OCI-LY3 (cell line): Measurements from ENCODE around the gene HACD1.

Experiments
- H2AFZ ChIP-seq: fragments of 200-600, 300-600 bp; shearing (Covaris generic); 2 replicates; pipeline ENCODE4 v1.6.0; 2014; ENCODE audit warnings: antibody characterized with exemption, low read depth, low read length
- H3K27ac ChIP-seq: fragments of 200-600, 300-600 bp; sonication (generic); 2 replicates; pipeline ENCODE4 v1.5.1; 2014; ENCODE audit warnings: mild to moderate bottlenecking, low read length, moderate library complexity, mixed read lengths
- H3K27me3 ChIP-seq: fragments of 200-600, 300-600 bp; sonication (generic); 2 replicates; pipeline ENCODE4 v1.6.1; 2014; ENCODE audit warnings: low read depth, low read length, mixed read lengths
- H3K36me3 ChIP-seq: fragments of 200-600, 300-600 bp; sonication (generic); replicated peaks from 2 replicates; pipeline ENCODE3; 2014; ENCODE audit warnings: low read depth, low read length, mixed read lengths
- H3K4me1 ChIP-seq: fragments of 300-600, 200-600 bp; sonication (generic); 2 replicates; pipeline ENCODE4 v1.6.1; 2014; ENCODE audit warnings: low read length, mixed read lengths
- H3K4me2 ChIP-seq: fragments of 200-600, 300-600 bp; sonication (generic); 2 replicates; pipeline ENCODE4 v1.6.1; 2014; ENCODE audit warnings: low read length, mixed read lengths
- H3K4me3 ChIP-seq: fragments of 300-600, 200-600 bp; sonication (generic); 2 replicates; pipeline ENCODE4 v1.5.1; 2014; ENCODE audit warnings: antibody characterized with exemption, mild to moderate bottlenecking, low read length, moderate library complexity
- H3K79me2 ChIP-seq: fragments of 300-600, 200-600 bp; shearing (Covaris generic); 2 replicates; pipeline ENCODE4 v1.6.1; 2014; ENCODE audit warnings: mild to moderate bottlenecking, low read length, mixed read lengths
- H3K9ac ChIP-seq: fragments of 300-600, 200-600 bp; shearing (Covaris generic); 2 replicates; pipeline ENCODE4 v1.6.0; 2014; ENCODE audit warnings: mild to moderate bottlenecking, low read length, moderate library complexity
- H3K9me3 ChIP-seq: fragments of 200-600, 300-600 bp; shearing (Covaris generic); 2 replicates; pipeline ENCODE4 v1.6.1; 2014; ENCODE audit warnings: low read length, mixed read lengths; ENCODE audit not compliant: insufficient read depth
- H4K20me1 ChIP-seq: fragments of 200-600, 300-600 bp; sonication (generic); 2 replicates; pipeline ENCODE4 v1.6.1; 2016; ENCODE audit warnings: low read length, mixed read lengths; ENCODE audit not compliant: insufficient read depth
- EZH2phosphoT487 ChIP-seq: fragments of 200-600 bp; shearing (Covaris generic); IDR thresholded peaks from 2 replicates; pipeline ENCODE4 v1.6.1; 2018; ENCODE audit warnings: antibody characterized with exemption, mixed run types, low read depth
- TF ChIP-seq, protein P1 (sequence below): fragments of 200-600, 300-600 bp; sonication (generic); IDR thresholded peaks from 2 replicates; pipeline ENCODE4 v1.5.1; 2014; ENCODE audit warnings: antibody characterized with exemption, low read length, low read depth

The HACD1 gene

DNA sequence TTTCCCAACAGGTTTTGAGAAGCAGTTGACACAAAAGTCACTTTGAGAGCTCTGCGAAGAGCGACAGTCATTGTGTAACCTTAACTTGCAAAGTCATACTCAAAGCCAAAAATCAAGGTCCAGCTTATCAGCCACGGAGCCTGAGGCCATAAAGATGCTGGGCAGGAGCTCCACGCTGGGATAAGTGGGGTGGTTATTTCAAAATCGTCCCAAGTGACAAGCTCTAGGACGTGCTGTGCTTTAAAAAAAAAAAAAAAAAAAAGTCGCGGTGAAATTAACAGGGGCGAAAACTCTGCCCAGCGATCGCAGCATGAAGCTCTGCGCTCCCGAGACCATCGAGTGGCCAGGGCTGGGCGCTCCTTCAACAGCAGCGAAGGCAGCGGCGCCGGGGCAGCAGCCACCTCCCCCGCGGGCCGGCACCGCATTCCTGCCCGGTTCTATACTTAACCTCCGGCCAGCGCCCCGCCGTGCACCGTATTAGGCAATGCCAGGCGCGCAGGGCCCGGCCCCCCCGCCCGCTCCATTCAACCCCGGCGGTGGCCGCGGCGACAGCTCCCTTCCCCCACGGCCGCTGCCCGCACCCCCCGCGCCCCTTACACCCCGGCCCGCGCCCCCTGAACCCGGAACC is 657 bp downstream of the HACD1 start:
- H3K9me3 ChIP-seq = no peaks in the 10 kb centered on the region
- no peaks in the 10 kb centered on the region for H3K79me2 ChIP-seq
- H3K4me3 ChIP-seq = peak overlapping the region; percentile 76
- H3K36me3 ChIP-seq = no peaks in the 10 kb centered on the region
- no peak for TF ChIP-seq EZH2phosphoT487
- TF ChIP-seq, protein P1, sequence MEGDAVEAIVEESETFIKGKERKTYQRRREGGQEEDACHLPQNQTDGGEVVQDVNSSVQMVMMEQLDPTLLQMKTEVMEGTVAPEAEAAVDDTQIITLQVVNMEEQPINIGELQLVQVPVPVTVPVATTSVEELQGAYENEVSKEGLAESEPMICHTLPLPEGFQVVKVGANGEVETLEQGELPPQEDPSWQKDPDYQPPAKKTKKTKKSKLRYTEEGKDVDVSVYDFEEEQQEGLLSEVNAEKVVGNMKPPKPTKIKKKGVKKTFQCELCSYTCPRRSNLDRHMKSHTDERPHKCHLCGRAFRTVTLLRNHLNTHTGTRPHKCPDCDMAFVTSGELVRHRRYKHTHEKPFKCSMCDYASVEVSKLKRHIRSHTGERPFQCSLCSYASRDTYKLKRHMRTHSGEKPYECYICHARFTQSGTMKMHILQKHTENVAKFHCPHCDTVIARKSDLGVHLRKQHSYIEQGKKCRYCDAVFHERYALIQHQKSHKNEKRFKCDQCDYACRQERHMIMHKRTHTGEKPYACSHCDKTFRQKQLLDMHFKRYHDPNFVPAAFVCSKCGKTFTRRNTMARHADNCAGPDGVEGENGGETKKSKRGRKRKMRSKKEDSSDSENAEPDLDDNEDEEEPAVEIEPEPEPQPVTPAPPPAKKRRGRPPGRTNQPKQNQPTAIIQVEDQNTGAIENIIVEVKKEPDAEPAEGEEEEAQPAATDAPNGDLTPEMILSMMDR = no peak
- peaks cover 8% of the 10 kb centered on the region; the same call in 1 of the 2 replicates for H3K27me3 ChIP-seq
- peak overlapping the region; percentile 35; the same call in 1 of the 2 replicates for H2AFZ ChIP-seq
- no peak overlapping the region for H3K27ac ChIP-seq
- H3K4me2 ChIP-seq = peak overlapping the region; percentile 81
- H3K4me1 ChIP-seq = 0 out of 2 replicates have a peak, but pooled peaks cover 3% of the 10 kb centered on the region
- H4K20me1 ChIP-seq = no peaks in the 10 kb centered on the region
- H3K9ac ChIP-seq = peak overlapping the region; percentile 63

DNA sequence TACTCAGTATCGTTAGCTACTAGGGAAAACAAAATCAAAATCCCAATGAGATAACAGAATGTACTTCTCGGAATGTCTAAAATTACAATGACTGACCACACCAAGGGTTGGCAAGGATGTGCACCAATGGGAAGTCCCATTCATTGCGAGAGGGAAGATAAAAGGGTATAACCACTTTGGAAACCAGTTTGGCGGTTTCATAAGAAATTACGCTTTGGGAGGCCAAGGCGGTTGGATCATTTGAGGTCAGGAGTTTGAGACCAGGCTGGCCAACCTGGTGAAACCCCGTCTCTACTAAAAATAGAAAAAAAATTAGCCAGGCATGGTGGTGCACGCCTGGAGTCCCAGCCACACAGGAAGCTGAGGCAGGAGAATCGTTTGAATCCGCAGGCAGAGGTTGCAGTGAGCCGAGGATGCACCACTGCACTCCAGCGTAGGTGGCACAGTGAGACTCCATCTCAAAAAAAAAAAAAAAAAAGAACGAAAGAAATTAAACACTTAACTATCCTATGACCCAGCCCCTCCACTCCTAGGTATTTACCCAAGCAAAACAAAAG is 7.6 kb downstream of the HACD1 start:
- no peaks in the 10 kb centered on the region for H3K27me3 ChIP-seq
- no peak overlapping the region for H3K9ac ChIP-seq
- H3K4me3 ChIP-seq = no peak overlapping the region
- peaks cover 6% of the 10 kb centered on the region; the same call in 1 of the 2 replicates for H3K4me1 ChIP-seq
- H3K79me2 ChIP-seq = no peaks in the 10 kb centered on the region
- H2AFZ ChIP-seq = no peak overlapping the region
- H3K9me3 ChIP-seq = no peaks in the 10 kb centered on the region
- no peak overlapping the region for H3K4me2 ChIP-seq
- no peak overlapping the region for H3K27ac ChIP-seq
- TF ChIP-seq, protein P1 = no peak
- TF ChIP-seq EZH2phosphoT487 = no peak
- no peaks in the 10 kb centered on the region for H3K36me3 ChIP-seq
- no peaks in the 10 kb centered on the region for H4K20me1 ChIP-seq

DNA sequence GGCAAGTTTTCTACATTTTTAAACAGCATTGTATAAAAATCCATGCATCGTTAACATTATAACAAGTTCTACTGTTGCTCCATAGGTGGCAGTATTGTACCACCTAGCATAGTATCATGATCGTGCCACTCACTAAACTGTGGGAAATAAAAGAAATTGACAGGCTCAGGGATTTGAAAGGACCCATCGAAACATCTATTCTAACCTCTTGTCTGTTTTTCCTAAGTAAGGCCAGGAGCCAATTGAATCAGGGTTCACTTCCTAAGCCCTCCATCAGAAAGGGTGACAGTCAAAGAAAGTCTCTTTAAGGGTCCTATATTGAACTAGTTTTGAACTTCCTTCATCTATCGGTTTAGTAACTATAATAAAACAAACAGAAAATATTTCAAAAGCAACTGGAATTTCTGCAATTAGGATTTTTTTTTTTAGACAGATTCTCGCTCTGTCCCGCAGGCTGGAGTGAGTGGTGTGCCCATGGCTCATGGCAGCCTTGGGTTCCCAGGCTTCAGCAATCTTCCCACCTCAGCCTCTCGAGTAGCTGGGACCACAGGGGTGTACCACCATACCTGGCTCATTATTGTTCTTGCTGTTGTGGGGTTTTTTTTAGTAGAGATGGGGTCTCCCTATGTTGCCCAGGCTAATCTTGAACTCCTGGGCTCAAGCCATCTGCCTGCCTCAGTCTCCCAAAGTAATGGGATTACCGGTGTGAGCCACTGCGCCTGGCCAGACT is 9.4 kb downstream of the HACD1 start:
- Histone ChIP-seq H3K4me1 (peaks cover 6% of the 10 kb centered on the region; the same call in 1 of the 2 replicates), H3K9me3 (no peaks in the 10 kb centered on the region), H3K9ac (no peak overlapping the region), H3K79me2 (no peaks in the 10 kb centered on the region), H3K27ac (no peak overlapping the region), H4K20me1 (no peaks in the 10 kb centered on the region), H3K4me3 (peak overlapping the region; percentile 58), H3K4me2 (peak overlapping the region; percentile 74), H3K27me3 (no peaks in the 10 kb centered on the region), H2AFZ (no peak overlapping the region), H3K36me3 (no peaks in the 10 kb centered on the region)
- TF ChIP-seq, protein P1 = peak; percentile 72
- TF ChIP-seq EZH2phosphoT487 = no peak

DNA sequence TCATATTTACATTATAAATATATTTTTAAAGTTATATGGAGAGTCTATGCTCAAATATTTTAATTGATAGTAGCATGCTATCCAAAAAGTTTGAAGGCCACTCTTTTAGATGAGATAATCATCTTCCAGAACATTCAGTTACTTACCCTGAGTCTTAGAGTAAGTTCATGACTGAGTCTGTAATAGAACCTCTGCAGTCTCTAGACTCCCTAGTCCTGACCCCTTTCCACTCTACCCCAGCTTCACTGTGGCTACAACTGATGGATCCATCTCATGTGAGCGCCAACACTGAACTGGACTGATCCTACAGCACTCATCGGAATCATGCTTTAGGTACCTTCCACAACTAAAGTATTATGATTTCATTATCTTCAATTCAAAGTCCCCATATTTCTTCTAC is 10.1 kb downstream of the HACD1 start:
- Histone ChIP-seq H3K79me2 (no peaks in the 10 kb centered on the region), H3K27me3 (no peaks in the 10 kb centered on the region), H4K20me1 (no peaks in the 10 kb centered on the region), H3K9me3 (no peaks in the 10 kb centered on the region), H3K36me3 (no peaks in the 10 kb centered on the region), H3K9ac (no peak overlapping the region), H3K4me3 (no peak overlapping the region), H3K4me2 (peak overlapping the region; percentile 74), H3K4me1 (peaks cover 6% of the 10 kb centered on the region; the same call in 1 of the 2 replicates), H3K27ac (no peak overlapping the region), H2AFZ (no peak overlapping the region)
- TF ChIP-seq, protein P1 = no peak
- TF ChIP-seq EZH2phosphoT487 = no peak
